HG03520 (cell line): ENCODE results near the gene FLT4.

Source experiments
- ATAC-seq: cut with Tn5 transposase; IDR thresholded peaks from one replicate; pipeline ENCODE4 v1.9.1; 2021; ENCODE audit warnings: mild to moderate bottlenecking, moderate library complexity; ENCODE audit not compliant: unreplicated experiment

FLT4 gene

GRCh38 chr5:180609386-180609785, 40.0 kb downstream of the FLT4 start:
- ATAC-seq: no peak

- ATAC-seq: no peak
These were observed 40.7 kb downstream of the FLT4 start for GRCh38 chr5:180608572-180609310.

GRCh38 chr5:180607861-180608571, 41.4 kb downstream of the FLT4 start:
- no peak for ATAC-seq

- ATAC-seq: no peak
These were observed 43.1 kb downstream of the FLT4 start for GRCh38 chr5:180606215-180606785.

GRCh38 chr5:180605554-180606214, 43.7 kb downstream of the FLT4 start:
- no peak for ATAC-seq

GRCh38 chr5:180604271-180604670, 45.1 kb downstream of the FLT4 start:
- ATAC-seq: no peak

- no peak for ATAC-seq
These were observed 46.3 kb downstream of the FLT4 start for GRCh38 chr5:180603076-180603594.

- ATAC-seq: no peak
These were observed 46.8 kb downstream of the FLT4 start for GRCh38 chr5:180602481-180603075.

GRCh38 chr5:180601591-180602480, 47.6 kb downstream of the FLT4 start:
- ATAC-seq: no peak

GRCh38 chr5:180600554-180601041, 48.8 kb downstream of the FLT4 start:
- no peak for ATAC-seq

GRCh38 chr5:180599981-180600553, 49.3 kb downstream of the FLT4 start:
- ATAC-seq: no peak

- ATAC-seq: no peak
These were observed 49.8 kb downstream of the FLT4 start for GRCh38 chr5:180599590-180599914.

- ATAC-seq: no peak
These were observed 50.4 kb downstream of the FLT4 start for GRCh38 chr5:180598797-180599589.

GRCh38 chr5:180598316-180598701, 51.1 kb downstream of the FLT4 start:
- no peak for ATAC-seq

- ATAC-seq: no peak
These were observed 52.6 kb downstream of the FLT4 start for GRCh38 chr5:180596668-180597231.

- no peak for ATAC-seq
These were observed 53.2 kb downstream of the FLT4 start for GRCh38 chr5:180596115-180596667.

- no peak for ATAC-seq
These were observed 53.9 kb downstream of the FLT4 start for GRCh38 chr5:180595381-180596114.

GRCh38 chr5:180595046-180595379, 54.4 kb downstream of the FLT4 start:
- ATAC-seq: no peak
